GM18511 (cell line): ENCODE results near the gene ANGPTL3.

Experiments used
- ATAC-seq: cut with Tn5 transposase; IDR thresholded peaks from one replicate; pipeline ENCODE4 v1.9.1; 2021; ENCODE audit warnings: mild to moderate bottlenecking, moderate library complexity; ENCODE audit not compliant: unreplicated experiment

ANGPTL3 gene

DNA sequence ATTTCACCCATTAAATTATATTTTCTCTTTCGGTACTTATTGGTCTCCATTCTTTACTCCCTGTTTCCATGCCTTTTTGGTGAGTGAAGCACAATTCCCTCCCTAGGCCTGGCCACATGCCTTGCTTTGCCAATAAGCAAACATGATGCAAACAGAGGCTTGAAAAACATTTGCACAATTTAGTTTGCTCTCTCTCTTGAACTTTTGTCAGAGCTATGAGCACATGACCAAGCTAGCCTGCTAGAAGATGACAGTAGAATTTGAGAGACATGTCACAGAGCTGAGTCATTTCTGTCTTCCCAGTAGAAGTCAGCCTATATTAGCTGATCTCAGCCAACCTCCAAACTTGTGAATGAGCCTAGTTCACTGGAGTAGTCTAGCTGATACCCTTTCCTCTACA is 24.6 kb downstream of the ANGPTL3 start:
- peak; percentile 99 for ATAC-seq

- ATAC-seq = peak; percentile 65
These were observed 28.1 kb downstream of the ANGPTL3 start for GRCh38 chr1:62625415-62625814.

DNA sequence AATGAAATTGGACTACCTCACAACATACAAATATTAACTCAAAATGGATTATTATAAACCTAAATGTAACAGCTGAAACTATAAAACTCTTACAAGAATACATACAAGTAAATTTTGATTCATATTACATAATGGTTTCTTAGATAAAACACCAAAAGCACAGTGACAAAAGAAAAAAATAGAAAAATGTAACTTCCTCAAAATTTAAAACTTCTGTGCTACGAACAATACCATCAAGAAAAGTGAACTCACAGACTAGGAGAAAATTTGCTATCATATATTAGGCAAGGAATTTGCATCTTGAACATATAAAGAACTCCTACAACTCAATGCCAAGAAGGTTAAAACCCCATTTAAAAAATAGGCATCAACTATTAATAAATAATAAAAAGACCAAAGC is 31.2 kb downstream of the ANGPTL3 start:
- ATAC-seq = no peak

DNA sequence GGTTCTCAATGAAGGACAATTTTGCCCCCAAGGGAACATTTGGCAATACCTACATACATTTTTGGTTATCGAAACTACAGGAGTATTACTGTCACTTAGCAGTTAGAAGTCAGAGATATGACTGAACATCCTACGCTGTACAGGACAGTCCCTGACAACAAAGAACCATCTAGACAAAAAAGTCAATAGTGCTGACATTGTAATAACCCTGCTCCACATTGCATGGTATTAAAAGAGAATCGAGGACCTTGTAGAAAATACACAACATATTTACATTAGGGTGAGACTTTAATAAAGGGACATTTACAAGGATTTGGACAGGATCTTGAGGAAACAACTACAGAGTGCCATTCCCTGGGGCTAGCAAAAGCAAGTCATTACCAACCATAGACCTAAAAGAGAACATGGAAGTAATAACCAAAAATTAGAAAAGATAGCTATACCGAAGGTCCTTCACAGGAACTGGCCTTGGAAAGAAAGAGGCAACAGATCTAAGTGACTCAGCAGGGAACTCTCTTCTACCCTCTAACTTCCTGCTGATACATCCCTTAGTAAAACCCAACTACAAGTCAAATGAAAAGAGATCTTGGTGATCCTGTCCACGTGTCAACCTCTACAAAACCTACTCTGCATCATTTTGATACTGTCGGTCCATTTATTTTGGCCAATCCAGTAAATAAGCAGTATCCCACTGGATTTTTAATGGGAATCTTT is 40.2 kb downstream of the ANGPTL3 start:
- ATAC-seq = no peak

GRCh38 chr1:62643283-62643682 is 46.0 kb downstream of the ANGPTL3 start:
- no peak for ATAC-seq

- no peak for ATAC-seq
These were observed 55.1 kb downstream of the ANGPTL3 start for GRCh38 chr1:62652387-62652786.

GRCh38 chr1:62654744-62655143 is 57.4 kb downstream of the ANGPTL3 start:
- no peak for ATAC-seq
